Measurements from ENCODE around the gene TOR4A. TPM values are rescaled to one million over a fixed set of nuclear protein-coding genes. Genes with fewer than 3 reads are reported as not detected.

TOR4A gene
- total RNA-seq, 1 donor from 2014 or later, result 3.5 TPM

GRCh38 chr9:137253717-137254623 is 23.6 kb upstream of the TOR4A start:
- H3K36me3 Mint-ChIP-seq (ENCODE audit: low read depth), result no peaks in the 10 kb centered on the region
- peak overlapping the region; percentile 87 for H3K4me3 Mint-ChIP-seq (ENCODE audit: unreplicated experiment)
- H3K27ac Mint-ChIP-seq (ENCODE audit: unreplicated experiment), result peak overlapping the region; percentile 37
- H3K9me3 Mint-ChIP-seq (ENCODE audit: low read depth), result no peaks in the 10 kb centered on the region
- TF ChIP-seq, protein P1, sequence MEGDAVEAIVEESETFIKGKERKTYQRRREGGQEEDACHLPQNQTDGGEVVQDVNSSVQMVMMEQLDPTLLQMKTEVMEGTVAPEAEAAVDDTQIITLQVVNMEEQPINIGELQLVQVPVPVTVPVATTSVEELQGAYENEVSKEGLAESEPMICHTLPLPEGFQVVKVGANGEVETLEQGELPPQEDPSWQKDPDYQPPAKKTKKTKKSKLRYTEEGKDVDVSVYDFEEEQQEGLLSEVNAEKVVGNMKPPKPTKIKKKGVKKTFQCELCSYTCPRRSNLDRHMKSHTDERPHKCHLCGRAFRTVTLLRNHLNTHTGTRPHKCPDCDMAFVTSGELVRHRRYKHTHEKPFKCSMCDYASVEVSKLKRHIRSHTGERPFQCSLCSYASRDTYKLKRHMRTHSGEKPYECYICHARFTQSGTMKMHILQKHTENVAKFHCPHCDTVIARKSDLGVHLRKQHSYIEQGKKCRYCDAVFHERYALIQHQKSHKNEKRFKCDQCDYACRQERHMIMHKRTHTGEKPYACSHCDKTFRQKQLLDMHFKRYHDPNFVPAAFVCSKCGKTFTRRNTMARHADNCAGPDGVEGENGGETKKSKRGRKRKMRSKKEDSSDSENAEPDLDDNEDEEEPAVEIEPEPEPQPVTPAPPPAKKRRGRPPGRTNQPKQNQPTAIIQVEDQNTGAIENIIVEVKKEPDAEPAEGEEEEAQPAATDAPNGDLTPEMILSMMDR (IDR thresholded peaks at IDR 0.05), result no peak
- H3K4me1 Mint-ChIP-seq (ENCODE audit: low read depth), result peaks cover 17% of the 10 kb centered on the region
- no peaks in the 10 kb centered on the region for H3K27me3 Mint-ChIP-seq (ENCODE audit: low read depth)
- DNase-seq (ENCODE audit: low spot score), result no peak

DNA sequence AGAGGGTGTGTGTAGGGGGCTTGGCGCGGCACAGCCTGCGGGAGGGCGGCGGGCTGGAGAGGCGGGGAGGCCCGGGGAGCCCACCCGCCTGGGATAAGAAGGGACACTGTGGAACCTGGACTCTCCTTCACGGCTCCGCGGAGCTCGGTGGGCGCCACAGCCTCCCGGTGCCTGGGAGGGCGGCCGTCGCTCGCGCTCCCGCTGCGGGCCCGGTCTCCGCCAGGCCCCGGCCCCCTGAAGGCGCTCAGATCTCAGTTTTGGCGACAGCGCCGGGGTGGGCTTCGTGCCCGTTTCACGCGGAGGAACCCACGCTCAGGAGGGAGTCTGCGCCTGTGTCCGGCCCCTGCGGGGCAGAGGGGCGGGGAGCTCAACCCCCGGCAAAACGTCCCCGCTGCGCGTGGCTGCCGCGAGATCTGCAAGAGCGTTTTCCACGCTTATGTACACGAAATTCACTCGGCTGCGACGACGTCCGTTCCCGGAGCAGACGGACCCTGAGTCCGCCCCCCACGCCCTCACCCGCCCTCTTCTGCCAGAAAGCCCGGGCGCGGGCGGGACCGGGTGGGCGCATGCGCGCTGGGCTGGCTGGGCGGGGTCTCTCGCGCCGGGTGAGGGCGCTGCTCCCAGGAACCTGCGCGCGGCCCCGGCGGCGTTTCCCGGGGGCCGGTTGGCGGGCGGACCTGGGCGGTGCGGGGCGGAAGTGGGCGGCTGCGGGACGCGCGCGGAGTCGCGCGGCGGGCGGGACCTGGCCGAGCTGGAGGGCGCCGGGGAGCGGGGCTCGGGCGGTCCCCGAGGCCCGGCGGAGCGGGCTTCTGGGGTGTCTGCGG is 22.7 kb upstream of the TOR4A start, which contains the start of gene NELFB:
TSS of gene NELFB (plus strand) at position 704 of the 824 bp plus-strand sequence.
- Mint-ChIP-seq H3K27ac (ENCODE audit: unreplicated experiment) (peak within 1 kb of the TSS; percentile 45), H3K27me3 (ENCODE audit: low read depth) (no peaks in the 10 kb centered on the region), H3K36me3 (ENCODE audit: low read depth) (no peaks in the 10 kb centered on the region), H3K9me3 (ENCODE audit: low read depth) (no peaks in the 10 kb centered on the region), H3K4me3 (ENCODE audit: unreplicated experiment) (peak within 1 kb of the TSS; percentile 87), H3K4me1 (ENCODE audit: low read depth) (peaks cover 17% of the 10 kb centered on the region)
- TF ChIP-seq, protein P1 (IDR thresholded peaks at IDR 0.05), result peak; percentile 25
- DNase-seq (ENCODE audit: low spot score), result no peak

DNA sequence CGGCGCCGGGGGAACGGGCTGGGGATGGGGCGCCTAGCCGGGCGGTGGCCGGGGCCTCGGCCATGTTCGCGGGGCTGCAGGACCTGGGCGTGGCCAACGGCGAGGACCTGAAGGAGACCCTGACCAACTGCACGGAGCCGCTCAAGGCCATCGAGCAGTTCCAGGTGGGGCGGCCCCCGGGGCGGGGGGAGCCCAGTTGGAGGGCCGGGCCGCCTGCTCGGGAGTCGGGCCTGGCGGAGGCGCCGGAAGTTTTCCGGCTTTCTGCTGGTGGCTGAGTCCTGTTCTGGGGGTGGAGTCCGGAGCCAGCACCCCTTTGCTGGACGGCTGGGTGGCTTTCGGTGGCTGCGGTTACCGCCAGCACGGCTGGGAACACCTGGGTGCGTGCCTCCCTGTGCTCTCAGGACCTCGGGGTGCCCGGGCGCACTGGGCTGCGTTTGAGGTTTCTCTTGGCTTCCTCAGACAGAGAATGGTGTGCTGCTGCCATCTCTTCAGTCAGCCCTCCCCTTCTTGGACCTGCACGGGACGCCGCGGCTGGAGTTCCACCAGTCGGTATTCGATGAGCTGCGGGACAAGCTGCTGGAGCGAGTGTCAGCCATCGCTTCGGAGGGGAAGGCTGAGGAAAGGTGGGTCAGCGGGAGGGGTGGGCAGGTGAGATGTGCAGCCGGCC is 21.9 kb upstream of the TOR4A start:
- Mint-ChIP-seq H3K9me3 (ENCODE audit: low read depth) (no peaks in the 10 kb centered on the region), H3K27ac (ENCODE audit: unreplicated experiment) (peak overlapping the region; percentile 45)

DNA sequence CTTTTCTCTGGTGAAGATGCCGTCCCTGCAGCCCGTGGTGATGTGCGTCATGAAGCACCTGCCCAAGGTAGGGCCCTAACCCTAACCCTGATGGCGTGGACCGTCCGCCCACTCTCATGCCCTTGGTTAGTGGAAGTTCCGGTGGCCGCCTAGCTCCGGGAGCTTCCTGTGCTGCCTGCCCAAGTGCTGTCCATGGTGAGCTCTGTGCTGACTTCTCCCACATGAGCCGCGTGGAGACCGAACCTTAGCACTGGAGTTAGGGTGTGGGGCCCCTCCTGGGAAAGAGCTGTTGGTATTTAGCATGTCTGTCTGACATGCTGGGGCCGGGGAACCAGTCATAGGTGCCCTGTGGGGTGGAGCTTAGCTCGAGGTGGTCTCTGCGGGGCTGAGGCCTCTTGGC is 21.2 kb upstream of the TOR4A start:
- H3K27me3 Mint-ChIP-seq (ENCODE audit: low read depth), result no peaks in the 10 kb centered on the region
- H3K4me3 Mint-ChIP-seq (ENCODE audit: unreplicated experiment), result peak overlapping the region; percentile 87

More for the DNA sequence above, 21.9 kb upstream of the TOR4A start:
- peaks cover 17% of the 10 kb centered on the region for H3K4me1 Mint-ChIP-seq (ENCODE audit: low read depth)
- TF ChIP-seq, protein P1 (IDR thresholded peaks at IDR 0.05), result no peak
- H3K36me3 Mint-ChIP-seq (ENCODE audit: low read depth), result no peaks in the 10 kb centered on the region
- no peaks in the 10 kb centered on the region for H3K27me3 Mint-ChIP-seq (ENCODE audit: low read depth)
- H3K4me3 Mint-ChIP-seq (ENCODE audit: unreplicated experiment), result peak overlapping the region; percentile 87
- no peak for DNase-seq (ENCODE audit: low spot score)

More for the DNA sequence above, 21.2 kb upstream of the TOR4A start:
- H3K27ac Mint-ChIP-seq (ENCODE audit: unreplicated experiment), result peak overlapping the region; percentile 2
- H3K36me3 Mint-ChIP-seq (ENCODE audit: low read depth), result no peaks in the 10 kb centered on the region
- H3K4me1 Mint-ChIP-seq (ENCODE audit: low read depth), result peaks cover 17% of the 10 kb centered on the region
- DNase-seq (ENCODE audit: low spot score), result no peak
- TF ChIP-seq, protein P1 (IDR thresholded peaks at IDR 0.05), result no peak
- no peaks in the 10 kb centered on the region for H3K9me3 Mint-ChIP-seq (ENCODE audit: low read depth)
